Esophagus mucosa (tissue), 1 donor: ENCODE results near the gene ADGRG6. TPM values are rescaled to one million over a fixed set of nuclear protein-coding genes. Genes with fewer than 3 reads are reported as not detected.
"Not testable (repeated sequence)": the region's sequence is repeated elsewhere in the genome, so short reads cannot be mapped to it uniquely, and the experiment has no call there.

Experiments
- ATAC-seq: fragments of 200-7000 bp; cut with Tn5 transposase; one replicate; pipeline ENCODE4 v1.9.1; 2020
- total RNA-seq: library from RNA; stranded (reverse); gene quantifications from one replicate; pipeline ENCODE4 v1.2.4, GENCODE V29; 2023
- donor health status: DM: yes; HTN: yes; CAD: no.

The ADGRG6 gene
- total RNA-seq, 1 donor from 2014 or later: 14.2 TPM

DNA sequence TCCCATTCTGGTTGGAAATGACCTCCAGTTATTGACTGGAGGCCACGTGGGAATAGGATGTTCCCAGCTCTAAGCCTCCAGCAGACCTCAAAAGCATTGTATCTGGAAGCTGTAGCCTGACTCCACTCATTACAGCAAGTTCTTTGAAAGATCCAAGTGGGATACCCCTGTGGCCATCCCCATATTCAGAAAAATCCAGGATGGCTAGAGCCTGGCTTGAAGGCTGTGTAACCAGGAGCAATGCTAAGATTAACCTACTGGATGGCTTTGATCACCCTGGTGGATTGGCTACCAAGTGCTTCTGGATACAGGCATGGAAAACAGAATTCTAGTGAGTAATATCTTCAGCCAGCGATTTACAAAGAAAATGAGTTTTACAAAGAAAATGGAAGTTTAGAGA, 151.2 kb downstream of the ADGRG6 start:
- ATAC-seq: no peak

DNA sequence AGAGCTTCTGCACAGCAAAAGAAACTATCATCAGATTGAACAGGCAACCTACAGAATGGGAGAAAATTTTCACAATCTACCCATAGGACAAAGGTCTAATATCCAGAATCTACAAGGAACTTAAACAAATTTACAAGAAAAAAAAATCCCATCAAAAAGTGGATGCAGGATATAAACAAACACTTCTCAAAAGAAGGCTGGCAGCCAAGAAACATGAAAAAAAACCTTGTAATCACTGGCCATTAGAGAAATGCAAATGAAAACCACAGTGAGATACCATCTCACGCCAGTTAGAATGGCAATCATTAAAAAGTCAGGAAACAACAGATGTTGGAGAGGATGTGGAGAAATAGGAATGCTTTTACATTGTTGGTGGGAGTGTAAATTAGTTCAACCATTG, 152.4 kb downstream of the ADGRG6 start:
- not testable (repeated sequence) for ATAC-seq

- not testable (repeated sequence) for ATAC-seq
These were observed 153.0 kb downstream of the ADGRG6 start for GRCh38 chr6:142454848-142455247.

DNA sequence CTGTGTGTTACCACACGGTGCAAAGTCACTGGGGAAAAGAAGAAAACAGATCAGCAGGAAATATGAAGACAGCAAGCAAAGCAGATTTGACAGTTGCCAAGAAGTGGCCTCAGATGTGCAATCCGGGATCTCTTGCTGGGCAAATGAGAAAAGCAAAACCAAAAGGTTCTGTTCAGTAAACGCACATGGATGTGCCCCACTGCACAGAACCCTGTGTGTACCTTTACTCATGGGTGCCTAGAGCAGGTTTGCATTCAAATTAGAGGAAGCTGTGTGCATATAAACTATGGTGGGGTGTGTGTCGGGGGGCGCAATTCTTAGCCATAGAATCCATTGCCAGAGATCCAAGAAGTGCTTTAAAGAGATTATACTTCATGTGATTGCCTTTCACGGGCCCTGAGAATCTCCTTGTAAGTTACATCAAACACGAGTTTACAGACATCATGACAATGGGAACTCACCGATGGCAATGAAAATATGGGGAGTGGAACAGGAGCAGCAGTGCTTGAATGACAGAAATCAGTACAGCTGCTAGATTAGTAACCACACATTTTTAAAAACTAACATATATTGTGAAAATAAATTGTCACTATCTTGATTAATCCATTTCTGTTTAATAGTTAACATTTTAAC, 154.3 kb downstream of the ADGRG6 start:
- ATAC-seq: no peak

DNA sequence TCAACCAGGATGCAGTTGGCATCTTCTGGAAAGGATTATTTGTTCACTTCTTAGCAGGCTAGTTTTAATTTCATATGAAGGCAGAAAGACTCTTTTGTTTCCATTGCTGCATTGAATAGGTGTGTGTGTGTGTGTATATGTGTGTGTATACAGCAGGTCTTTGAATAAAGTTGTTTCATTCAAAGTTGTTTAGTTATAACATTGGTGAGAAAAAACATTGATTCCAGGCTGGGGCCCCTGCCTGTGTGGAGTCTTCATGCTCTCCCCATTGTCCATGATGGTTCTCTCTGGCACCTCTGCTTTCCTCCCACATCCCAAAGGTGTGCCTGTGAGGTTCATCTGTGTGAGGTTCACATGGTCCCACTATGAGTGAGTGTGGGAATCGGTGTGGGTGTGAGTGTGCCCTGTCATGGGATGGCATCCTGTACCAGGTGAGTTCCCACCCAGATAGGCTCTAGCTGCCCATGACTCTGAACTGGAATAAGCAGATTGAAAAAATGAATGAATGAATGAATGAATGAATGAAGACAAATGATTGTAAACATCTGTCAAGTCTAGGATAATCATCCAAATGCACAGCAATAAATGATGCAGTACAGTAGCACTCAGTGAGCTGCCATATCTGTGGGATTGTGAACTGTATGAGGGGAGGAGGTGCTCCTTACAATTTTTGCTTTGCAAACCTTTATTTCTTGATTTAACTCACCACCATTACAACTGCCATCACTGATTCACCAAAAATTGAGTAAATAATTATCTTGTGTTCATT, 156.0 kb downstream of the ADGRG6 start:
- ATAC-seq: no peak

GRCh38 chr6:142458836-142459235, 157.0 kb downstream of the ADGRG6 start:
- no peak for ATAC-seq

DNA sequence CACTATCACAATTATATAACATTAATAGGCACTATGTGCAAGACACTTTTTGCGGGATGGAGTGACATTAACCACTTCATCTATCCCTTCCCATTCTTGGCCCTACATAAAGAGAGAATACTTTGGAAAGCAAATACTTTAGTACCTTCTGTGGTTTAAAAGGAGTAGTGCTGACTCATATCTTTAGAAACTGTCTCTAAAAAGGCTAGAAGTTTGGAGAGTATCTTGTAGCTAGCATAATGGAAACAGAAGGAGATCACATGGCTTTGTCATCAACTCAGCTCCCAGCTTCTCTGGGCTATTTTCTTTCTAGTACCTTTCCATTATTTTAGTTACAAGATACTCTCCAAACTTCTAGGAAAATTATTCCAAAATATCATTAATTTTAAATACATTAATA, 157.5 kb downstream of the ADGRG6 start:
- no peak for ATAC-seq

DNA sequence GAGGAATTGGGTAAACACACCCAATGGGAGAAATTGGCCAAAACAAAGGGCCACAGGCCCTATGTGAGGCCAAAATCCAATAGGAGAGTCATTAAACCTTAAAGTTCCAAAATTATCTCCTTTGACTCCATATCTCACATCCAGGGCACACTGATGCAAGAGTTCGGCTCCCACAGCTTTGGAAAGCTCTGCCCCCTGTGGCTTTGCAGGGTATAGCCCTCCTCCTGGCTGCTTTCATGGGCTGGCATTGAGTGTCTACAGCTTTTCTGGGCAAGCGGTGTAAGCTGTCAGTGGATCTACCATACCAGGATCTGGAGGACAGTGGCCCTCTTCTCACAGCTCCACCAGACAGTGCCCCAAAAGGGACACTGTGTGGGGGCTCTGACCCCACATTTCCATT, 160.5 kb downstream of the ADGRG6 start:
- ATAC-seq: no peak

DNA sequence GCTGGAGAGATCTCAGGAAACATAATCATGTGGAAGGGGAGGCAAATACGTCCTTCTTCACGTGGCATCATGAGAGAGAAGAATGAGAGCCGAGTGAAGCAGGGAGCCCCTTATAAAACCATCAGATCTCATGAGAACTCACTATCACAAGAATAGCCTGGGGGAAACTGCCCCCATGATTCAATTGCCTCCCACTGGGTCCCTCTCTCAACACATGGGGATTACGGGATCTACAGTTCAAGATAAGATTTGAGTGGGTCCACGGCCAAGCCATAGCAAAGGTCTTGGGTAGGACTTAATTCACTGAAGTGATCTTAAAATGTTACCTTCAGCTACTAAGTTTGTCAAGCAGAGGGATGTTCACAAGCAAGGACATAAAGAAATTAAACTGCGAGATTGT, 162.2 kb downstream of the ADGRG6 start:
- ATAC-seq: no peak

- ATAC-seq: no peak
These were observed 167.4 kb downstream of the ADGRG6 start for GRCh38 chr6:142469220-142469619.

- ATAC-seq: no peak
These were observed 168.6 kb downstream of the ADGRG6 start for GRCh38 chr6:142470421-142470820.

DNA sequence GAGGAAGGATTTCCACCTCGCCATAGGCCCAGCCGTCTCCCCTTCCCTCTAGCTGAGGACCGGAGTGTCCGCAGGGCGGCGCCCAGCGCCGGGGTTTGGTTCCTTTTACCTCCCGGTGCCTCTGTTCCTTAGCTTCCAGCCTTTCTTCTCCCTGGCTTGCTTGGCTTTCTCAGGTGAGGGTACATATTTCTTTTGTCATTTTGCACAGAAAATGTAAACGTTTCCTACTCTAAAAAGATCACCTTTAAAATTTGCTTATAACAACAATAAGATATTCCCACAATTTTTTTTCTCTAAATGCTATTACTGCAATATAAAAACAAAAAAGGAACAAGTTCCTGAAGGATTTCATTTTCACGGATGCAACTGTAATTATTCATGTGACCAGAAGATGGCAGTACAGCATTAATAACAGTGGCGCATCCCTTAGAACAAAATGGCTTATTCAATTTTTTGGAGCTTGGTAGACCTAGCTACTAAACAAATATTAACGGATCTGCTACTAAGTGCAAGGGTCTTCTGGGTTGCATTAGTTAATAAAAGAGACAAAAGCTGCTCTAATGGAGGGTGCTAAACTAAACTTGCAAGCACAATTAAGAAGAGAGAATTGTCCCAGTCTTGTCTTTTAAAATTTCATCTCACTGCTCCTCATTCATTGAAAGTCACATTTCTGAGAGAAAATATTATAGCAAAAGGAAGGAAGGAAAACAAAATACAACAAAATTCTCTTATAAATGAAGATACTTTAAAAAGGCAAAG, 172.9 kb downstream of the ADGRG6 start:
- peak; percentile 64 for ATAC-seq

DNA sequence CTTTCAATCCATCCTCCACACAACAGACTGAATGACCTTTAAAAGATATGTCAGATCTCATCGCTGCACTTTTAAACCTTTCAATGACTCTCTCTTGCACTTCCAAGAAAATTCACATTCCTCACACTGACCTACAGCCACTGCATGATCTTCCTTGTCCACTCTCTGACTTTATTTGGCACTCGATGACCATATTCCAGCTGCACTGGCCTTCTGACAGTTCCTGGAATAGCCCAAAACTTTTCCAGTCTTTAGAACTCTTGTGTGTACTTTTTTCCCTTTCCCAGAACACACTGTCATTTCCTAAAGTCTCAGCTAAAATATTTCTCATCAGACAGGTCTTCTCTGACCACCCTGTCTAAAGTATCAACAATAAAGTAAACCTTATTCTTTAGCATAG, 174.6 kb downstream of the ADGRG6 start:
- ATAC-seq: no peak

DNA sequence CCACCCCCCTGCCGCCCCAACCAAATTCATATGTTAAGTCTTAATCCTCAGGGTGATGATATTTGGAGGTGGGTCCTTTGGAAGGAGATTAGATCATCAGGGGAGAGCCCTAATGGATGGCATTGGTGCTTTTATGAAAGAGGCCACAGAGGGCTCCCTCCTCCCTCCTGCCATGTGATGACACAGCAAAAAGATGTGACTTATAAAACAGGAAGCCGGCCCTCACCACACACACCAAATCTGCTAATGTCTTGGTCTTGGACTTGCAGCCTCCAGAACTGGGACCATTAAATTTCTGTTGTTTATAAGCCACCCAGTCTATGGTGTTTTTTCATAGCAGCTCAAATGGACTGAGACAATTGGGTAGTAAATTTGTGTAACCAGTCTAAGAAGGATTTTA, 176.3 kb downstream of the ADGRG6 start:
- ATAC-seq: peak; percentile 31

DNA sequence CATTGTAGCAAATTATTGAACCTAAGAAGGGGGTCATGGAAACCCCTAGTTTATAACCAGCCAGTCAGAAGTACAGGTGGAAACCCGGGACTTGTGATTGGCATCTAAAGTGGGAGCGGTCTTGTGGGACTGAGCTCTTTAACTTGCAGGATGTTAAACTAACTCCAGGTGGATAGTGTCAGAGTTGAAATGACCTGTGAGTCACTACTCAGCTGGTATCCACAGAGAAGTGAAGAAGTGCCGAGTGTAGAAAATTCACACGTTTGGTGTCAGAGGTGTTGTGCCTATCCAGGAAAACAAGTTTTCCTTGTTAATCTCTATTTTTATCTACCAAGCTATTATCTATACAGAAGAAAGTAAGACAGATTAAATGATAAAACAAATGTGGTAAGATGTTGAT, 179.7 kb downstream of the ADGRG6 start:
- no peak for ATAC-seq

GRCh38 chr6:142482249-142482648, 180.4 kb downstream of the ADGRG6 start:
- ATAC-seq: no peak

DNA sequence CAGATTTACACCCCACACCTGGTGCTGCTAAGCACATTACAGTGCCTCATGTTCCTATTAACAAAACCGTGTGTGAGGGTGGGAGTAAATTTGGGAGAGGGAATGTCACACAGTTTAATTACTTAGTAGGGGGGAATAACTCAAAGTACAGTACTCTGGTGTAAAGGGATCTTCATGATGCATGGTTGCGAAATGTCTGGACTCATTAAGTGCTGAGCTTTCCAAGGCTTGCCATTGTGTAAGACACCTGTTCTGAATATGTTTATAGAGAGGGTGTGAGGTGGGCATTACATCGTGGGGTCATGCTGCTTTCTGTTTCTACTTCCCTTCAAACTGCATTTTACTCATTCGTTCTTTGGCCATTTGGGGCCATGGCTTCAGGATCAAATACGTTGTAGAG, 181.2 kb downstream of the ADGRG6 start:
- no peak for ATAC-seq

DNA sequence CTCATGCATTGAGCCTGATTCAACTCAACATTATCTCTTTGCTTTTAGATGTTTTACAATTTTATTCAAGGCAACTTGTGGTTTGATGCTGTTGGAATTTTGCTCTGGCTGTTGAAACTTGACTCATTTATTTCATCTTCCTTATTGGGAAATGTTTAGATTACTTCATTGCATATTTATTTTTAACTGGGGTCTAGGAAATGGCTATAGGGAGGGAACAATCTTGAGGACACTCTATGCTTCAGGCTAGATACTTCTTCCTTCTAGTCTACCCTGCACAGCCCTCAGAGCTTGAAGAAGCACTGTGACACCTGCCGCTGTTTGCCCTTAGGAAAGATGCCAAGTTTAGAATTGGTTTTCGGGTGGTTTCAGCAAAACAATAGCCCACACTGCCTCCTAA, 183.4 kb downstream of the ADGRG6 start:
- no peak for ATAC-seq

DNA sequence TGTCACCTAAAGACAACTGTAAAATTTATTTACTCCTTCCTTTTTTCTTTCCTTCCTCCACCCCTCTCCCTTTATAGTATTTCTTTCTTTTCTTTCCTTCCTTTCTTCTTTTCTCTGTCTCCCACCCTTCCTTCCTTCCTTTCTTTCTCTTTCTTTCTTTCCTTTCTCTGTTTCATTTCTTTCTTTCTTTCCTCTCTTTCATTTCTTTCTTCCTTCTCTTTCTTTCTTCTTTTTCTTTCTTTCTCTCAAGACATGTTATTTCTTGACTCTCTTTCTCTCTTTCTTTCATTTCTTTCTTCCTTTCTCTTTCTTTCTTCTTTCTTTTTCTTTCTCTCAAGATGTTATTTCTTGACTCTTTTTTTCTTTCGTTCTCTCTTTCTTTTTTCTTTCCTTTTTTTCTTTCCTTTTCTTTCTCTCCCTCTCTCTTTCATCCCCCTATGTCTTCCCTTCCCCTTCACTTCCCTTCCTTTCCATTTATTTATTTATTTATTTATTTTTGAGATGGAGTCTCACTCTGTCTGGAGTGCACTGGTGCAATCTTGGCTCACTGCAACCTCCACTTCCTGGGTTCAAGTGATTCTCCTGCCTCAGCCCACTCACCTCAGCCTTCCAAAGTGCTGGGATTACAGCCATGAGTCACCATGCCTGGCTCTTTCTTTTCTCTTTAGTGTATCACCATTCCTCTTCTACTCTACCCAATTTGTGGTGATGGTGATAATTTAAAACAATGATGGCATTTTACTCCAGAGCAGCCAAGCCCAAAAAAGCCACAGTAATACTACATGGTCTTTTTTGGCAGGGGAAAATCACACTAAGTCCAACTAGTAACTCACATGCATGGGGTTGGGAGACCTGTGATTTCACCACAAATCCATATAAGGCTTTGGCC, 188.2 kb downstream of the ADGRG6 start:
- no peak for ATAC-seq
